HepG2 (cell line): ENCODE measurements around the gene PRR14. TPM values are rescaled to one million over a fixed set of nuclear protein-coding genes. Genes with fewer than 3 reads are reported as not detected.
A peak's percentile ranks its signal among the peaks of the same experiment; 100 is the strongest.

Experiments used
- CCAR2 ChIP-seq: fragments of 200-400 bp; formaldehyde crosslinking; optimal IDR thresholded peaks from 2 replicates; pipeline ENCODE3; 2018; ENCODE audit warnings: low read depth, mild to moderate bottlenecking, low read length, moderate library complexity
- HDAC2 ChIP-seq: sonication (generic); formaldehyde crosslinking; IDR thresholded peaks from 2 replicates; pipeline ENCODE4 v1.4.0; 2020; ENCODE audit warnings: missing genetic modification reagents
- HMG20A ChIP-seq: IDR thresholded peaks from 2 replicates; pipeline ENCODE4 v1.6.1; 2016; ENCODE audit warnings: borderline replicate concordance
- KAT7 ChIP-seq: IDR thresholded peaks from 2 replicates; pipeline ENCODE4 v1.6.1; 2018; ENCODE audit warnings: borderline replicate concordance, missing compliant biosample characterization
- MLLT10 ChIP-seq: sonication (generic); formaldehyde crosslinking; IDR thresholded peaks from 2 replicates; pipeline ENCODE4 v1.4.0; 2020; ENCODE audit warnings: missing genetic modification reagents
- ONECUT2 ChIP-seq: sonication (generic); formaldehyde crosslinking; IDR thresholded peaks from 2 replicates; pipeline ENCODE4 v1.4.0; 2020; ENCODE audit warnings: missing genetic modification reagents
- REXO4 ChIP-seq: sonication (generic); formaldehyde crosslinking; IDR thresholded peaks from 2 replicates; pipeline ENCODE4 v1.8.0; 2022; ENCODE audit warnings: missing genetic modification reagents, mild to moderate bottlenecking, borderline replicate concordance
- SNAPC2 ChIP-seq: sonication (generic); formaldehyde crosslinking; IDR thresholded peaks from 2 replicates; pipeline ENCODE4 v1.8.1; 2022; ENCODE audit warnings: mild to moderate bottlenecking, missing genetic modification reagents
- ZMAT3 ChIP-seq: sonication (generic); formaldehyde crosslinking; conservative IDR thresholded peaks from 2 replicates; pipeline ENCODE4 v1.7.0; 2021; ENCODE audit warnings: missing genetic modification reagents
- polyA plus RNA-seq, 8 experiments: library from polyadenylated mRNA; depleted of rRNA in 3 of 8; stranded (reverse) in 7 of 8; unstranded in 1 of 8; fragments of >200 nt; fragmentation: Illumina TruSeq in 4 of 8; extraction: Trizol in 4 of 8; gene quantifications; 2 replicates each; pipeline versions ENCODE4 v1.2.1 to v1.2.3, GENCODE V29; 2011 to 2016; ENCODE audit warnings: low read depth in 4 of 8, missing spikeins in 1 of 8, mixed read lengths in 1 of 8; ENCODE audit not compliant: insufficient read depth in 1 of 8
- total RNA-seq, 5 experiments: library from RNA; depleted of rRNA; stranded (reverse); fragments of >200 nt; fragmentation: Illumina TruSeq; extraction: Trizol; gene quantifications; 2 replicates each; pipeline ENCODE4 v1.2.3, GENCODE V29; 2016; ENCODE audit warnings: low read depth in 1 of 5
- TF ChIP-seq, protein P1 (sequence below): sonication (generic); formaldehyde crosslinking; IDR thresholded peaks from 2 replicates; pipeline ENCODE4 v1.5.1; 2020; ENCODE audit warnings: mild to moderate bottlenecking, missing genetic modification reagents, moderate library complexity
- TF ChIP-seq, protein P2 (sequence below): sonication (generic); formaldehyde crosslinking; IDR thresholded peaks from 2 replicates; pipeline ENCODE4 v1.5.1; 2020; ENCODE audit warnings: mild to moderate bottlenecking, missing genetic modification reagents, borderline replicate concordance
- TF ChIP-seq, protein P3 (sequence below): sonication (generic); formaldehyde crosslinking; IDR thresholded peaks from 2 replicates; pipeline ENCODE4 v1.8.0; 2022; ENCODE audit warnings: low read depth, missing genetic modification reagents
- TF ChIP-seq, protein P4 (sequence below), 2 experiments: IDR thresholded peaks; 2 replicates each; pipeline ENCODE4 v1.6.1; 2011 to 2012; ENCODE audit warnings: low read length in 2 of 2, borderline replicate concordance in 1 of 2, low read depth in 1 of 2, mild to moderate bottlenecking in 1 of 2, moderate library complexity in 1 of 2
- TF ChIP-seq, protein P5 (sequence below): sonication (generic); formaldehyde crosslinking; IDR thresholded peaks from 2 replicates; pipeline ENCODE4 v1.5.1; 2020; ENCODE audit warnings: missing genetic modification reagents, mild to moderate bottlenecking, borderline replicate concordance

The PRR14 gene
- total and polyA plus RNA-seq, 2 of the 13 experiments (the other 11 are each of a cell fraction or from before 2014, with no cell fraction given) = 8.4 to 11.0 TPM

DNA sequence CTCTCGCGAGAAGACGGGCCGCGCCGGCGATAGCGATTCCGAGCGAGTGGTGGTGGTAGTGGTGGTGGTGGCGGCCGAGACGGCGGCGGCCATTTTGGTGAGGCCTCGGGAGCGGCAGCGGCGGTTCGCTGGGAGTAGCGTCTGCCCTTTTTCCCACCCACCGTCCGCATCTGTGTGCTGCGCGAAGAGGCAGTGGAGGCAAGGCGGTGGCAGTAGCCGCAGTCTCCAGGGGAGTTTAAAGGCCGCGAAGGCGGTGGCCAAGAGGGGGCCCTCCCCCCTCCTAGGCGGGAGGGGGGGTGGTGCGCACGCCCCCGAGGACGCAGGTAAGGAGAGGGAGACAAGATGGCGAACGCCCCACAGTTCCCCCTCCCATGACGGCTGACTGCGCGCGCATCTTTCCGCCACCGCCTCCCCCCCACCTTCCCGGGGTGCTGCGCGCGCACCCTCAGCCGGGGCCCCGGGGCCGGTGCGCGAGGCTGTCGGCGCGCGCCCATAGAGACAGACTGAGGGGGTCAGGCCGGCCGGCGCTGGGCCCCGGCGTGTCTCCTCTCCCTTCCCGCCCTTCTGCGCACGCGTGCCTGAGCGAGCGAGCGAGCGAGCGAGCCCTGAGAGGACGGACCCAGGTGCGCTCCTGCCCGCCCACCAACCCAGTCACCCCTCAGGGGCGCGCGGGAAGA, 47.5 kb downstream of the PRR14 start (continued):
- TF ChIP-seq, protein P1, sequence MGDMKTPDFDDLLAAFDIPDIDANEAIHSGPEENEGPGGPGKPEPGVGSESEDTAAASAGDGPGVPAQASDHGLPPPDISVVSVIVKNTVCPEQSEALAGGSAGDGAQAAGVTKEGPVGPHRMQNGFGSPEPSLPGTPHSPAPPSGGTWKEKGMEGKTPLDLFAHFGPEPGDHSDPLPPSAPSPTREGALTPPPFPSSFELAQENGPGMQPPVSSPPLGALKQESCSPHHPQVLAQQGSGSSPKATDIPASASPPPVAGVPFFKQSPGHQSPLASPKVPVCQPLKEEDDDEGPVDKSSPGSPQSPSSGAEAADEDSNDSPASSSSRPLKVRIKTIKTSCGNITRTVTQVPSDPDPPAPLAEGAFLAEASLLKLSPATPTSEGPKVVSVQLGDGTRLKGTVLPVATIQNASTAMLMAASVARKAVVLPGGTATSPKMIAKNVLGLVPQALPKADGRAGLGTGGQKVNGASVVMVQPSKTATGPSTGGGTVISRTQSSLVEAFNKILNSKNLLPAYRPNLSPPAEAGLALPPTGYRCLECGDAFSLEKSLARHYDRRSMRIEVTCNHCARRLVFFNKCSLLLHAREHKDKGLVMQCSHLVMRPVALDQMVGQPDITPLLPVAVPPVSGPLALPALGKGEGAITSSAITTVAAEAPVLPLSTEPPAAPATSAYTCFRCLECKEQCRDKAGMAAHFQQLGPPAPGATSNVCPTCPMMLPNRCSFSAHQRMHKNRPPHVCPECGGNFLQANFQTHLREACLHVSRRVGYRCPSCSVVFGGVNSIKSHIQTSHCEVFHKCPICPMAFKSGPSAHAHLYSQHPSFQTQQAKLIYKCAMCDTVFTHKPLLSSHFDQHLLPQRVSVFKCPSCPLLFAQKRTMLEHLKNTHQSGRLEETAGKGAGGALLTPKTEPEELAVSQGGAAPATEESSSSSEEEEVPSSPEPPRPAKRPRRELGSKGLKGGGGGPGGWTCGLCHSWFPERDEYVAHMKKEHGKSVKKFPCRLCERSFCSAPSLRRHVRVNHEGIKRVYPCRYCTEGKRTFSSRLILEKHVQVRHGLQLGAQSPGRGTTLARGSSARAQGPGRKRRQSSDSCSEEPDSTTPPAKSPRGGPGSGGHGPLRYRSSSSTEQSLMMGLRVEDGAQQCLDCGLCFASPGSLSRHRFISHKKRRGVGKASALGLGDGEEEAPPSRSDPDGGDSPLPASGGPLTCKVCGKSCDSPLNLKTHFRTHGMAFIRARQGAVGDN (CRISPR knock-in tag) = peak; percentile 88
- TF ChIP-seq MLLT10 (CRISPR knock-in tag) = no peak
- TF ChIP-seq HDAC2 (CRISPR knock-in tag) = no peak; the same call in 1 of the 2 replicates
- TF ChIP-seq, protein P2, sequence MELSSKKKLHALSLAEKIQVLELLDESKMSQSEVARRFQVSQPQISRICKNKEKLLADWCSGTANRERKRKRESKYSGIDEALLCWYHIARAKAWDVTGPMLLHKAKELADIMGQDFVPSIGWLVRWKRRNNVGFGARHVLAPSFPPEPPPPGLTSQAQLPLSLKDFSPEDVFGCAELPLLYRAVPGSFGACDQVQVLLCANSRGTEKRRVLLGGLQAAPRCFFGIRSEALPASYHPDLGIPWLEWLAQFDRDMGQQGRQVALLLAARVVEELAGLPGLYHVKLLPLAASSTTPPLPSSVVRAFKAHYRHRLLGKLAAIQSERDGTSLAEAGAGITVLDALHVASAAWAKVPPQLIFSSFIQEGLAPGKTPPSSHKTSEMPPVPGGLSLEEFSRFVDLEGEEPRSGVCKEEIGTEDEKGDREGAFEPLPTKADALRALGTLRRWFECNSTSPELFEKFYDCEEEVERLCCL (CRISPR knock-in tag) = no peak
- TF ChIP-seq, protein P3, sequence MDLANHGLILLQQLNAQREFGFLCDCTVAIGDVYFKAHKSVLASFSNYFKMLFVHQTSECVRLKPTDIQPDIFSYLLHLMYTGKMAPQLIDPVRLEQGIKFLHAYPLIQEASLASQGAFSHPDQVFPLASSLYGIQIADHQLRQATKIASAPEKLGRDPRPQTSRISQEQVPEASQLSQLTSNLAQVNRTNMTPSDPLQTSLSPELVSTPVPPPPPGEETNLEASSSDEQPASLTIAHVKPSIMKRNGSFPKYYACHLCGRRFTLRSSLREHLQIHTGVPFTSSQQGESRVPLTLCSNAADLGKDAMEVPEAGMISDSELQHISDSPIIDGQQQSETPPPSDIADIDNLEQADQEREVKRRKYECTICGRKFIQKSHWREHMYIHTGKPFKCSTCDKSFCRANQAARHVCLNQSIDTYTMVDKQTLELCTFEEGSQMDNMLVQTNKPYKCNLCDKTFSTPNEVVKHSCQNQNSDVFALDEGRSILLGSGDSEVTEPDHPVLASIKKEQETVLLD (CRISPR knock-in tag) = peak; percentile 96; the same call in 1 of the 2 replicates
- no peak; the same call in 1 of the 2 replicates for TF ChIP-seq HMG20A (CRISPR knock-in tag)
- TF ChIP-seq, protein P4, sequence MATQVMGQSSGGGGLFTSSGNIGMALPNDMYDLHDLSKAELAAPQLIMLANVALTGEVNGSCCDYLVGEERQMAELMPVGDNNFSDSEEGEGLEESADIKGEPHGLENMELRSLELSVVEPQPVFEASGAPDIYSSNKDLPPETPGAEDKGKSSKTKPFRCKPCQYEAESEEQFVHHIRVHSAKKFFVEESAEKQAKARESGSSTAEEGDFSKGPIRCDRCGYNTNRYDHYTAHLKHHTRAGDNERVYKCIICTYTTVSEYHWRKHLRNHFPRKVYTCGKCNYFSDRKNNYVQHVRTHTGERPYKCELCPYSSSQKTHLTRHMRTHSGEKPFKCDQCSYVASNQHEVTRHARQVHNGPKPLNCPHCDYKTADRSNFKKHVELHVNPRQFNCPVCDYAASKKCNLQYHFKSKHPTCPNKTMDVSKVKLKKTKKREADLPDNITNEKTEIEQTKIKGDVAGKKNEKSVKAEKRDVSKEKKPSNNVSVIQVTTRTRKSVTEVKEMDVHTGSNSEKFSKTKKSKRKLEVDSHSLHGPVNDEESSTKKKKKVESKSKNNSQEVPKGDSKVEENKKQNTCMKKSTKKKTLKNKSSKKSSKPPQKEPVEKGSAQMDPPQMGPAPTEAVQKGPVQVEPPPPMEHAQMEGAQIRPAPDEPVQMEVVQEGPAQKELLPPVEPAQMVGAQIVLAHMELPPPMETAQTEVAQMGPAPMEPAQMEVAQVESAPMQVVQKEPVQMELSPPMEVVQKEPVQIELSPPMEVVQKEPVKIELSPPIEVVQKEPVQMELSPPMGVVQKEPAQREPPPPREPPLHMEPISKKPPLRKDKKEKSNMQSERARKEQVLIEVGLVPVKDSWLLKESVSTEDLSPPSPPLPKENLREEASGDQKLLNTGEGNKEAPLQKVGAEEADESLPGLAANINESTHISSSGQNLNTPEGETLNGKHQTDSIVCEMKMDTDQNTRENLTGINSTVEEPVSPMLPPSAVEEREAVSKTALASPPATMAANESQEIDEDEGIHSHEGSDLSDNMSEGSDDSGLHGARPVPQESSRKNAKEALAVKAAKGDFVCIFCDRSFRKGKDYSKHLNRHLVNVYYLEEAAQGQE (IDR thresholded peaks at IDR 0.05; ENCODE audit: borderline replicate concordance in 1 of 2, low read depth in 1 of 2, low read length in 2 of 2) = peak in 1 of 2 experiments; percentile 66; a peak in 1 of 4 replicates
- TF ChIP-seq ONECUT2 (CRISPR knock-in tag) = peak; percentile 44; the same call in 1 of the 2 replicates
- peak; percentile 79; the same call in 1 of the 2 replicates for TF ChIP-seq KAT7 (CRISPR knock-in tag)
- no peak for TF ChIP-seq CCAR2
- no peak; the same call in 1 of the 2 replicates for TF ChIP-seq SNAPC2 (CRISPR knock-in tag)
- TF ChIP-seq, protein P5, sequence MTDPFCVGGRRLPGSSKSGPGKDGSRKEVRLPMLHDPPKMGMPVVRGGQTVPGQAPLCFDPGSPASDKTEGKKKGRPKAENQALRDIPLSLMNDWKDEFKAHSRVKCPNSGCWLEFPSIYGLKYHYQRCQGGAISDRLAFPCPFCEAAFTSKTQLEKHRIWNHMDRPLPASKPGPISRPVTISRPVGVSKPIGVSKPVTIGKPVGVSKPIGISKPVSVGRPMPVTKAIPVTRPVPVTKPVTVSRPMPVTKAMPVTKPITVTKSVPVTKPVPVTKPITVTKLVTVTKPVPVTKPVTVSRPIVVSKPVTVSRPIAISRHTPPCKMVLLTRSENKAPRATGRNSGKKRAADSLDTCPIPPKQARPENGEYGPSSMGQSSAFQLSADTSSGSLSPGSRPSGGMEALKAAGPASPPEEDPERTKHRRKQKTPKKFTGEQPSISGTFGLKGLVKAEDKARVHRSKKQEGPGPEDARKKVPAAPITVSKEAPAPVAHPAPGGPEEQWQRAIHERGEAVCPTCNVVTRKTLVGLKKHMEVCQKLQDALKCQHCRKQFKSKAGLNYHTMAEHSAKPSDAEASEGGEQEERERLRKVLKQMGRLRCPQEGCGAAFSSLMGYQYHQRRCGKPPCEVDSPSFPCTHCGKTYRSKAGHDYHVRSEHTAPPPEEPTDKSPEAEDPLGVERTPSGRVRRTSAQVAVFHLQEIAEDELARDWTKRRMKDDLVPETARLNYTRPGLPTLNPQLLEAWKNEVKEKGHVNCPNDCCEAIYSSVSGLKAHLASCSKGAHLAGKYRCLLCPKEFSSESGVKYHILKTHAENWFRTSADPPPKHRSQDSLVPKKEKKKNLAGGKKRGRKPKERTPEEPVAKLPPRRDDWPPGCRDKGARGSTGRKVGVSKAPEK (CRISPR knock-in tag) = no peak
- 0 out of 2 replicates have a peak, but pooled peaks have one; percentile 64 for TF ChIP-seq REXO4 (CRISPR knock-in tag)
- peak; percentile 78 for TF ChIP-seq ZMAT3 (CRISPR knock-in tag)
